Measurements from ENCODE around the gene AGA.

GRCh38 chr4:177404342-177404741, 37.9 kb downstream of the AGA start:
- TF ChIP-seq CTCF (IDR thresholded peaks at IDR 0.05) (no peak), POLR2AphosphoS5 (IDR thresholded peaks at IDR 0.05; ENCODE audit: insufficient read depth in 1 of 2, low read depth in 1 of 2) (no peak), POLR2A (IDR thresholded peaks at IDR 0.05) (no peak)
